Heart left ventricle (tissue), 13 donors: ENCODE results near the gene NTRK3.

ENCODE experiments used
- POLR2A ChIP-seq, 2 donors: fragments of 450-650 bp; IDR thresholded peaks; one replicate each; pipeline ENCODE4 v1.6.1; 2017; ENCODE audit warnings: antibody characterized with exemption in 2 of 2, mild to moderate bottlenecking in 2 of 2, moderate library complexity in 2 of 2
- TF ChIP-seq, protein P1 (sequence below), 12 donors: fragments of 200-600 bp; sonication (generic) in 4 of 12; IDR thresholded peaks; one replicate each; pipeline versions ENCODE4 v1.5.0 to v1.8.0; 2018 to 2022; ENCODE audit warnings: antibody characterized with exemption in 12 of 12, mild to moderate bottlenecking in 5 of 12
- donor health status: ischemic (EF 13 %, LVEDD 7.1; RV severe dilation, severe dysfunction).
- donor health status: DM: no; HTN: yes; CAD: no.
- donor health status: DM: no; HTN: no; CAD: no.
- donor health status: ischemic (EF 25% LVEDD 6.9; RV normal size, moderate dysfunction).
- donor health status: ischemic (EF 25% LVEDD 5.7; RV mildly dilated, moderate dysfunction).
- donor health status: ischemic (EF 35%, LVEDD 5.7; RV mildly dilated, moderate dysfunction).
- donor health status: nonischemic (EF 11% LVEDD 7.7; RV severe dilation, severe dysfunction).
- donor health status: DM: yes; HTN: yes; CAD: no.
- donor health status: PGD.
- donor health status: ischemic (EF 29% LVEDD 5.4; RV normal size, mild dysfunction).
- donor health status: nonischemic (EF 23%, LVEDD 6.1; RV moderate dilation, normal function).

DNA sequence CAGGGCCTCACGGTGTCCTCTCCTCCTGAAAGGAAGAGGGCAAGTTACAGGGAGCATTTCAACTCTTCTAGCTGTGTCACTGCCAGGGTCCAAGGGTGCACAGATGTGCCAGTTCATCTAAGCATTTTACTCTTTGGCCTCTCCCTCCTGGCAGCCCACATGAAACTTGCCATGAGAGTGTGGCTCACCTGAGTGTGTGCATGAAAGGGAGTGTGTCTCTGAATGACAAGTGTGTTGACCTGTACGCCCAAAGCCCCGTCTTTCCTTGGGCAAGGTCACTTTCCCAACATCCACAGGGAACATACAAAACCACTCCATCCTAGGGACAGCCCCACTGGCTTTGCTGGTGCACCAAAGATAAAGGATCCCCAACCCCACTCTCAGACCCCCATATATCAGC is 280.0 kb downstream of the NTRK3 start:
- TF ChIP-seq, protein P1, sequence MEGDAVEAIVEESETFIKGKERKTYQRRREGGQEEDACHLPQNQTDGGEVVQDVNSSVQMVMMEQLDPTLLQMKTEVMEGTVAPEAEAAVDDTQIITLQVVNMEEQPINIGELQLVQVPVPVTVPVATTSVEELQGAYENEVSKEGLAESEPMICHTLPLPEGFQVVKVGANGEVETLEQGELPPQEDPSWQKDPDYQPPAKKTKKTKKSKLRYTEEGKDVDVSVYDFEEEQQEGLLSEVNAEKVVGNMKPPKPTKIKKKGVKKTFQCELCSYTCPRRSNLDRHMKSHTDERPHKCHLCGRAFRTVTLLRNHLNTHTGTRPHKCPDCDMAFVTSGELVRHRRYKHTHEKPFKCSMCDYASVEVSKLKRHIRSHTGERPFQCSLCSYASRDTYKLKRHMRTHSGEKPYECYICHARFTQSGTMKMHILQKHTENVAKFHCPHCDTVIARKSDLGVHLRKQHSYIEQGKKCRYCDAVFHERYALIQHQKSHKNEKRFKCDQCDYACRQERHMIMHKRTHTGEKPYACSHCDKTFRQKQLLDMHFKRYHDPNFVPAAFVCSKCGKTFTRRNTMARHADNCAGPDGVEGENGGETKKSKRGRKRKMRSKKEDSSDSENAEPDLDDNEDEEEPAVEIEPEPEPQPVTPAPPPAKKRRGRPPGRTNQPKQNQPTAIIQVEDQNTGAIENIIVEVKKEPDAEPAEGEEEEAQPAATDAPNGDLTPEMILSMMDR (IDR thresholded peaks at IDR 0.05) = no peak
- TF ChIP-seq POLR2A (IDR thresholded peaks at IDR 0.05) = no peak
